MG63 (cell line): ENCODE results near the gene MOB3C. TPM values are rescaled to one million over a fixed set of nuclear protein-coding genes. Genes with fewer than 3 reads are reported as not detected.

Experiments used
- DNase-seq: peaks from one replicate; pipeline ENCODE4 v3.0.0-alpha.2; 2020
- H3K27me3 ChIP-seq: fragments of 250-450 bp; sonication (Bioruptor Pico); 2 replicates; pipeline ENCODE4 v1.5.1; 2020; ENCODE audit warnings: mild to moderate bottlenecking, moderate library complexity
- H3K36me3 ChIP-seq: fragments of 250-450 bp; sonication (Bioruptor Pico); 2 replicates; pipeline ENCODE4 v1.5.1; 2020; ENCODE audit warnings: mild to moderate bottlenecking, moderate library complexity
- H3K4me3 ChIP-seq: fragments of 250-450 bp; sonication (Bioruptor Pico); 2 replicates; pipeline ENCODE4 v1.5.1; 2020; ENCODE audit warnings: mild to moderate bottlenecking, moderate library complexity
- H3K9me3 ChIP-seq: fragments of 250-450 bp; sonication (Bioruptor Pico); 2 replicates; pipeline ENCODE4 v1.5.1; 2020; ENCODE audit warnings: mild to moderate bottlenecking, moderate library complexity
- total RNA-seq: library from RNA; depleted of rRNA; stranded (reverse); fragments of >200 nt; shearing (Covaris generic); gene quantifications from 2 replicates; pipeline ENCODE4 v1.2.3, GENCODE V29; 2014; ENCODE audit warnings: low replicate concordance; rRNA removed

Gene MOB3C
- total RNA-seq, 1 experiment from 2014 or later, result 4.8 TPM

DNA sequence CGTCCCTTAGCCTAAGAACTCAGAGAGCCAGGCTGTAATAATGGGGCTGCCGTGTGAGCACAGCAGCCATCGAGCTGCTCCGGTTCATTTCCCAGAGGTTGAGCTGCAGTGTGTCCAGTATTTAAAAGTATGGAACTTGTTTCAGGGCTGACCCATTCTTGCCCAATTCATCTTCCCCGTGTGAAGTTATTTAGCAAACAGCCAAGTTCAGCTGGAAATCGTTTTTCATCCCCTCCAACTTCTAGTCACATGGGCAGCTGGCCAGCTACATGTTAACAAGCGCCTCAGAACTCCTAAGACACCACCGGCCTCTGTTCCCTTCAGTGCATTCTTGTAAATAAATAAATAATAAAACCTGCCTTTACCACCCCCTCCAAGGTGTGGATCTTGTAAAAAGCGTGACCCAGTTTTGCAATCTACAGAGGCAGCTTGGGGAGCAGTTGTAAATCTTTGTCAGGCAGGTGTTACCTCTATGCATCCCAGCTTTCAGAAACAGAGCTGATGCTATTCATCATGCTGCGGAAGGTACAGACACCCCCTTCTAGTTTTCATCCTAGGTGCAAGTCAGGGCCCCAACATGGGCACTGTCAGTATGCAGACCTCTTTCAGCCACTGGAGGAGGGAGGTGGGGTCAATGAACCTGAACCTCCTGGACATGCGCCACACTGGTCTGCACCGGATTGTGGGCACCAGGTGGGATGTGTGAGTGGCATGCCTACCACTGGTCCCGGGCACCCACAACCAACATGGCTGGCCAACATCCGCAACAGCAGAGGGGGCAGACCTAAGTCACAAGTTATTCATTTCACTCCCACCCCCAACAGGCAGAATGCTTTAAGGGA lies 46.5 kb downstream of the MOB3C start:
- Histone ChIP-seq H3K36me3 (no peaks in the 10 kb centered on the region), H3K4me3 (no peak overlapping the region), H3K27me3 (no peaks in the 10 kb centered on the region), H3K9me3 (no peaks in the 10 kb centered on the region)
- DNase-seq, result no peak

DNA sequence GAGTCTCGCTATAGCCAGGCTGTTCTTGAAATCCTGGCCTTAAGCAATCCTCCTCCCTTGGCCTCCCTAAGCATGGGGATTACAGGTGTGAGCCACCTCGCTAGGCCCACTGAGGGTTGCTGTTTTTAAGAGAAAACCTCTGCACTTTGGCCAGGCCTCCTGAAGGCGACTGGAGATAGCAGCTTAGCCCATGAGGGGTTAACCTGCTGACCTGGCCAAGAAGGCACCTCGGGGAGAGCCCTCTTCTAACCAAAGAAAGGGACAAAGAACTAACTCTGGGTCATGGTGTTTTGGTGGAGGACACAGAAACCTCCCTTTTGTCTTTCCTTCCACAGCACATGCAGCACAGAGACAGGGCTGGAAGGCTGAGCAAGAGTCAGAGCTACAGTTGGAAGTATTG lies 47.5 kb downstream of the MOB3C start:
- no peaks in the 10 kb centered on the region for H3K27me3 ChIP-seq
- DNase-seq, result no peak
- H3K4me3 ChIP-seq, result no peak overlapping the region

DNA sequence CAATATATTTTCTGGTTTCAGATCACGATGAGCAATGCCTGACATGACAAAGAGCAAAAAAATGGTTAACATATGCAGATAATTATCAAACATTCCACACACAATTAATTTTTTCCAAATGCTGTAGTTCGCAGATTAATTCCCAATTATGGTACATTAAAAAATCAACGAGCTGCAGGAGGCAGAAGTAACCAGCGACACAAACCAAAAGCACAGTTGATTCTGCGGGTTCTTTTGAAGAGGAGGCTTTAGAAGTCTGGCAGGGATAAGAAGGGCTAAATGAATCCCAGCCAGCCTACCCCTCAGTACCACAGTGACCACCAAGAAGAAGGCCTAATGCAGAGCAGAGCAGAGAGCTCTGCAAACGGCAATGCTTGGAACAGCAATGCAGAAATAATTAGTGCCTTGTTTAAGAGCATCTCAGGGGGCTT lies 48.1 kb downstream of the MOB3C start:
- Histone ChIP-seq H3K27me3 (no peaks in the 10 kb centered on the region), H3K9me3 (no peaks in the 10 kb centered on the region), H3K4me3 (no peak overlapping the region), H3K36me3 (no peaks in the 10 kb centered on the region)
- no peak for DNase-seq

More for the DNA sequence above, 47.5 kb downstream of the MOB3C start:
- Histone ChIP-seq H3K9me3 (no peaks in the 10 kb centered on the region), H3K36me3 (no peaks in the 10 kb centered on the region)

DNA sequence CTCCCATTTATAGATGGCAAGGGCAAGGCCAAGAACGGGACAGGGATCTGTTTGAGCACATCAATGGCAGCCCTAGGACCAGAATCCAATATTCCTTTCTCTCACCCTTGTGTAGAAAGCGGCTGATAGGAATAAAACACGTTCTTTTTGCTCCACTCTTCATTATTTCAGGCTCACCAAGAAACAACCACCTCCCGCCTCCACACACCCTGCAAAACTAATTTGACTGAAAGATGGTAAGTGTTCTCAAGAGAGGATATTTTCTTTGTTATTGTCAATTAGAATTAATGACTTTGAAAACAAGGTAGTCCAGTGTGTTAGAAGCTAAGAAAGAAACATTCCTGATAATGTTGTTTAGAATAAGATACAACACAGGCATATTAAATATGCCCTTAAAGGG lies 53.3 kb downstream of the MOB3C start:
- no peak for DNase-seq
- no peaks in the 10 kb centered on the region for H3K9me3 ChIP-seq
- H3K4me3 ChIP-seq, result no peak overlapping the region
- no peaks in the 10 kb centered on the region for H3K27me3 ChIP-seq
- no peaks in the 10 kb centered on the region for H3K36me3 ChIP-seq

DNA sequence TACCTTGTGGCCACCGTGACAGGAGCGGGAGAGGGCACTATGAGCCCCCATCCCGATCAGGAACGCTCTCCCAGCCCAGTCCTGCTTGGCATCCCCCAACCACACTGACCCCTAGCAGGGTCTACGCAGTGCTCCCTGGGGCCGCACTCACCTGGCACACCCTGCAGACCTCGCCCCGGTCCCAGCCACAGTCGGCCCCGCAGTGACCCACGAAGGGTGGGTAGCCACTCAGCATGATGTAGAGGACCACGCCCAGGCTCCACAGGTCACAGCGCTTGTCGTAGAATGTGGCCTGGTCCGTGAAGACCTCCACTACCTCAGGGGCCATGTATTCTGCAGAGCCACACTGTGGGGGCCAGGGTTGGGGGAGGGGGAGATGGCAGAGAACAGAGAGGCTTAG lies 54.1 kb downstream of the MOB3C start:
- no peaks in the 10 kb centered on the region for H3K36me3 ChIP-seq
- no peak for DNase-seq
- no peaks in the 10 kb centered on the region for H3K9me3 ChIP-seq
- H3K27me3 ChIP-seq, result no peaks in the 10 kb centered on the region
- no peak overlapping the region for H3K4me3 ChIP-seq

DNA sequence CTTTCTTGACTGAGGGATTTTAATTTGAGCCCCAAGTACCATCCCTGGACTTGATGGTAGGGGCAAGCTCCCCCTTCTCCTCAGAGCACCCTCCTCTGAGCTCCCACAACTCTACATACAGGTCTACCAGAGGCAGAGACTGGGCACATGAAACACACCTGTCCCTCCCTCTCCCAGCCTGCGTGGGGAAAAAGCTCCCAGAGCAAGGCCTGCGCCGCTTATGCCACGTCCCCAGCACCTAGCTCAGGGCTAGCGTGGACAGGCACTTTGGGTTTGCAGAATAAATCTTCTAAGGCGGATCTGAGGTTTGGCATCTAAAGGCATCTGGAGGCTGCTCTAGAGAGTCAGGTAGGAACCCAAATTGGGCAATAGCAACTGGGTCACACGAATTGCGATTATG lies 57.6 kb downstream of the MOB3C start:
- H3K4me3 ChIP-seq, result no peak overlapping the region
- no peaks in the 10 kb centered on the region for H3K36me3 ChIP-seq
- no peaks in the 10 kb centered on the region for H3K9me3 ChIP-seq
- no peak for DNase-seq
- H3K27me3 ChIP-seq, result no peaks in the 10 kb centered on the region

DNA sequence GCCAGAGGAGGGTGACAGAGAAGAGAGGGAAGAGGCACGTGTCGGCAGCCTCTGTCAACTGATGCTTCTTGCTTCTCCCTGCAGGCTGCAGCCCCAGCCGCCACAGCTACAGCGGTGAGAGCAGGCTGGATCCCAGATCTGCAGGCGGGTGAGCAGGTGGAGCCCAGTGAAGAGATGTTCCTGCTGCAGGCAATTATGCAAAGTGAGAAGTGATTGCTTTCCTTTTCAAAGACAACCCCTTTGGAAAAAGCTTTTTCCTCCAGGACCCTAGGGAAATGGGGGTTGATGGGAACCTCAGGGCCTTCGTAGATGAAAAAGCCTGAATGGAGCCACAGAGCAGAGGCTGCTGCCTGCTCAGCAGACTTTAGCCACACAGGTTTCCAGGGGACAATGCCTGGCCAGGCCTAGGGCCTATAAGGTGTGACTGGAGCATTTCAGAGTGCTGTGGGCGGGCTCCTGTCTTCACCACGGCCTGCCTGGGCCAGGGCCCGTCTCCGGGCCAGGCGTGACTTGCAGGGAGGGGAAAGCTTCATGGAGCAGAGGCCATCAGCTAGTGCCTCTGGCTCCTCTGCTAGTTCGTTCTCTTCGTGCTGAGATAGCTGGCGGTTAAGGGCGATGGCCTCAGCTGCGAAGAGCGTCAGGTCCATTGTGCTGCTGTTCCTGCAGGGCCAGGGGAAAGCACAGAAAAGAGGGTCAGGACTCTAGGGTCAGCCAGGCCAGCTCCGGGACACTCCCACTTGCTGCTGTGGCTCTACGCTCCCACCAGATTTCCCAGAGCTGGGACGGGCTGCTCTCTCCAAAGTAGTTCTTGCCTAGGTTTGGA lies 58.3 kb downstream of the MOB3C start:
- no peaks in the 10 kb centered on the region for H3K36me3 ChIP-seq

More for the DNA sequence above, 58.3 kb downstream of the MOB3C start:
- H3K27me3 ChIP-seq, result no peaks in the 10 kb centered on the region
- H3K4me3 ChIP-seq, result no peak overlapping the region
- DNase-seq, result no peak
- no peaks in the 10 kb centered on the region for H3K9me3 ChIP-seq

Other genes with a start within 250 kb of the MOB3C start
- gene FAAH, start 222.5 kb downstream of the MOB3C start, total RNA-seq, result 0.16 and 1.4 TPM in 2 replicates
- gene DMBX1, start 127.0 kb downstream of the MOB3C start, total RNA-seq, result not detected in 2 replicates
- not detected in 2 replicates for gene KNCN, start 65.2 kb downstream of the MOB3C start, total RNA-seq
- gene MKNK1, start 12.5 kb downstream of the MOB3C start, total RNA-seq, result 16.4 and 22.7 TPM in 2 replicates
- gene ATPAF1, start 51.6 kb upstream of the MOB3C start, total RNA-seq, result 85.4 and 87.0 TPM in 2 replicates
- gene TEX38, start 55.0 kb upstream of the MOB3C start, total RNA-seq, result not detected in 2 replicates
- gene EFCAB14, start 102.3 kb upstream of the MOB3C start, total RNA-seq, result 27.3 and 34.3 TPM in 2 replicates
- gene CYP4B1, start 182.2 kb upstream of the MOB3C start, total RNA-seq, result not detected in 2 replicates